ENCODE measurements around the gene FGFBP1.
"Not testable (repeated sequence)": the region's sequence is repeated elsewhere in the genome, so short reads cannot be mapped to it uniquely, and the experiment has no call there.

FGFBP1 gene

DNA sequence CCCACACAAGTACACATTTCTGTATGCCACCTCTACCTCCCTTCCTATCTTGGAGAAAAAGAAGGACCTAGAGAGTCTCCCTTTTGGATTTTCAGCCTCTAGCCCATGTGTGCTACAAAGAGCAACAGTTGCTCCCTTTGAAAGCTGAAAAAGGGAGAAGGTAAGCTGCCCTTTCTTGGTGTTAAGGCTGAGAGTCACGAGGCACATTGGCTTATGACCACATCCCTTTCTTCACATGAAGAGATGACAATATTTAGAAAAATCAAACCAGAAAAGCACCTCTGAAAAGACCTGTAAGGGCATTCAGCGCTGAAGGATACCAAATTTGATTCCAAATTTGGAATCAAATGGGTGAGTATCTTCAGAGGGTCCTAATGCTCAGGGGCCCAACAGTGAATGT, 6.4 kb upstream of the FGFBP1 start:
- no peak for FAIRE-seq

DNA sequence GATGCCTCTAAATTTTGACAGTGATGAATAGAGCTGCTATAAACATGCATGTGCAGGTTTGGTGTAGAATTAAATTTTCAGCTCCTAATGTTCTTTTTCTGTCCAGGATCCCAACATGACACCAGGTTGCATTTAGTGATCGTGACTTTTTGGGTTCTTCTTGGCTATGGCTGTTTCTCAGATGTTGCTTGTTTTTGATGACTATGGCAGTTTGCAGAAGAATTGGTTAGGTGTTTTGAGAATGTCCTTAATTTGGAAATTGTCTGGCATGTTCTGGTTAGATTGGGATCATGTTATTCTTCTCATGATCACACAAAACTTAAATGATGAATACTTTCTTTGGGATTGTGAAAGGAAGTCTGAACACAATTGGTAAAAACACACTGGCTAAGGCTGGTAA, 3.7 kb upstream of the FGFBP1 start:
- FAIRE-seq = no peak

DNA sequence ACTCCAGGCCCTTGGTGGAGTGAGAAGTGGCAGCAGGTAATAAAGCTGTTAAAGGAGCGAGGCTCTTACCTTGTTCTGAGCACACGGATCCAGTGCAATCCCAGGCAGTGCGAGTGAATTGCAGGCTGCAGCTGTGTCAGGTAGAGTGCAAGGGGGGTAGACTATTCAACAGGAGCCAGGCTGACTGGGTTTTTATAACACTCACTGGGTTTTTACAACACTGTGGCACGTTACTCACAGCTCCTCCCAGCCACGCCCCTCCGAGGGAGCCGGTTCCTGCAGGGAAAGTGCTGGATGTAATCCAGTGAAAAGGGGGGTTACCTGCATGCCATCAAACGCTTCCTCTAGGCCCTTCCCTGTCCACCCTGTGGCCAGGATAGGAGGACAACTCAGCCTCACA, 358 bp downstream of the FGFBP1 start:
- no peak for FAIRE-seq

DNA sequence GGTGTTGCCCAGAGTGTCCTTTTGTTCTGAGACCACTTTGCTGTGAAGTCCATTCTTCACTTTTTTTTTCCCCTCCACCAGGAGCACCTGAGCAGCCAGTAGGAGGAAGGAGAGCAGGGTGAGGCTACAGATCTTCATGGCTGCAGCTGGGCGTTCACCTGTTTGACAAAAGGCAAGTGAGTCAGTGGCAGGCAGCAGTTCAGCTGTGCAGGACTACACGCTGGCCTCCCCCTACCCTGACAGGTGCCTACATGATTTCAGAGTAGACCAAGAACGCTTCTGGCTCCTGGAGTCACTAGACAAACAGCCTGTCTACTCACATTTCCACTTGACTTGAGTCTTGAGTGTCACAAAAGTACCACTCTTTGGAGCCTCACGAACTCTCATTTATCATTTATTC, 2.0 kb downstream of the FGFBP1 start:
- FAIRE-seq = no peak

DNA sequence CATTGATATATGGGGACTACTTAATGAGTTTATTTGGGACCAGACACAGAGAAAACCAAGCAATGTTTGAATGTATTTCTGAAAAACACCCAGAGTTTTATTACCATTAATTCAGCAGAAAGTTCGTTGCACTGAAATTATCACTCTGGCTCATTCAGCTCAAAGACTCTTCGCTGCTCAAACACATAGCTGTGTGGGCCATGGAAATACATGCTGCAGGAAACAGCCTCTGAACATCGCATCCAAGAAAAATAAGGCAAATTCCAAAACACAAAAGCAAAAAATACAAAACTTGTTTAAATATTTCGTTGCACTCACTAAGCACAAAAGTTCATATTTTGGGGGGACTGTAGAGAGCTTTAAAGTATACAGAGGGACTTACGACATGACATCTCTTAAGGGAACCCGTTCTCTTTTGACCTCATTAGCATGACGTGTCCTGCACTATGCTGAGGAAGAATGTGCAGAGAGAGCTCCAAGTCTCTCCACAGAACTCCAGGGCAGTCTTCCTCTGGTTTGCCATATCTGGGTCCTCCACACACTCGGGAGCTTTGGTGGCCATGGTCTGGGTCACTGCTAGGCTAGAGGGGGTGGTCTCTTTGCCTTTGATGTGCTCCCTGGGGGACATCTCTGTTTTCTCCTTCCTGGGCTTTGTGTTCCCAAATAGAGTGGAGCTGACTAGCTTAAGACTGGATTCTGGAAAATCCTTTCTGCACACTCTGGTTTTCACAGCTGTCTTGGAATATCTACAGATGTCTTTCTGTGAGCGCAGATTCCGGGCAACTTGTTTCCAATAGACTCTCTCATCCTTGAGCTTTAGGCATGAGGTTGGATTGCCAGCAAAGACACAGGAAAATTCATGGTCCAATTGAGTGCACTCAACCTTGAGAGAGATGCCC, 2.8 kb downstream of the FGFBP1 start:
- FAIRE-seq = no peak

DNA sequence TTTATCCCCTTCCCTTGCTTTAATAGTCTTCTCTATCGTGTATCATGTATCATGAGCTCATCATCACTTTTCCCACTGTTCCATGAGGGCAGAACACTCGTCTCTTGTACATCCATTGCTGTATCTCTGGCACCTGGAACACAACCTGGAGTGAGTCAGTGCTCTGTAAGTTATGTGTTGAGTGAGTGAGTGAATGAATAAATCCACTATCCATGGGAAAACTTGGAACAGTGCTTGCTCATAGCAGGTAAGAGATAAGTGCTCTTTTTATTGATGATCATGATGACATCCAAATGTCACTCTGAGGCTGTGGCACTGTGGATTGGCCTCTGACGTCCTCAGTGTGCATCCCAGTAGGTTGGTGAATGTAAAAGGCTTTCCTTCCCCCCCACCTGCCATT, 4.3 kb downstream of the FGFBP1 start:
- FAIRE-seq = no peak

DNA sequence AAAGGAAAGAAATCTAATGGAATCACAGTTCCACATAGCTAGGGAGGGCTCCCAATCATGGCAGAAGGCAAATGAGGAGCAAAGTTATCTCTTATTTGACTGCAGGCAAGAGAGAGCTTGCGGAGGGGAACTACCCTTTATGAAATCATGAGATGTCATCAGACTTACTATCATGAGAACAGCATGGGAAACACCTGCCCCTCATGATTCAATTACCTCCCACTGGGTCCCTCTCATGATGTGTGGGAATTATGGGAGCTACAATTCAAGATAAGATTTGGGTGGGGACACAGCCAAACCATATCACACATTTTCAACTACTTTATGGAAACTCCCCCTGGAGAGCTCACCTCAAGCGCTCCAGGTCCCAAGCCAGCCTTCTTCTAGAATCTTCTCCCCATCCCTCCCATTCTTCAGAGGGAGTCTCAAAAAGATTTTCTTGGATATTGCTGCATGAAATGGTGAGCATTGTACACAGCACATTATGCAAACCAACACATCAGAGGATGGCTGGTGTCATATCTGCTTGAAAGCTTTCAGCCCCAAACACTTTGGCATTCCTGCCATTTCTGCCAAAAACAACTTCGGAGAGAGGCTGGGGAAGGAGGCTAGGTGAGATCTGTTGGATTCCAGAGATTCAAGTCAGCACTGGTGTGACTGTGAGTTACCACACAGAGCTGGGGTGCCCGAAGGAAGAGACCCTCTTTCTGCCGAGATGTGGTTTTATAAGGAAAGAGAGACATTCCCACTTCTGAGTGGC, 6.9 kb downstream of the FGFBP1 start:
- no peak for FAIRE-seq

DNA sequence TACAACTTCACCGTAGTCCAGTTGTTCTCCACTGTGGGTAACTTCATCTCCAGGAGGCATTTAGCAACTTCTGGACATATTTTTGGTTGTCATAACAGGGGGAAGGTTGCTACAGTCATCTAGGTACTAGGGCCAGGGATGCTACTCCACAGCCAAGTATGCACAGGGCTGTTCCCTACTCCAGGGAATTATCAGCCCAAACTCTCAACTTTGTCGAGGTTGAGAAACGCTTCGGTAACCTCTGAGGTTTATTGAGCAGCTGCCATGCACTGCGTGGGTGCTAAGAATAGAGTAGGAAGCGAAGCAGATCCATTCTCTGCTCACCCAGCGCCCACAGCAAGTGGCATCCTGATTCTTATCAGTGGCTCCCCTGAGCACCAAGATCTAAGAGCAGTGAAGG, 8.2 kb downstream of the FGFBP1 start:
- no peak for FAIRE-seq

DNA sequence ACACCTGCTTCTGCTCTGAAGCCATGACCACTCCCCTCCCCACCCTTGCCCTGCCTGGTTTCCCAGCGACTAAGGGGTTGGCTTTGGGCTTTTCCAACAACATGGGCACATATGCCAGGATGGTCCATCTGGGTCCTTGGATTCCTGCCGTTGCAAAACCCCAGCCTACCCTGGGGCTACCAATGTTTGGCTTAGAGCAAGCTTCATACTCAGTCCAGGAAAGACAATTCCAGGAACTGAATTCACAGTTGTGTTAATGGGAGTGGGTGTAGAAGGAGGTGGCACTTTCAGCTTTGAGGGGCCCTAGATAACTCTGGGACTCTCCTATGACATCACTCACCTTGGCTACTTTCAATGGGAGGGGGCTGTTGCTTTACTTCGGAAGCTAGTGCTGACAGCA, 9.0 kb downstream of the FGFBP1 start:
- no peak for FAIRE-seq

DNA sequence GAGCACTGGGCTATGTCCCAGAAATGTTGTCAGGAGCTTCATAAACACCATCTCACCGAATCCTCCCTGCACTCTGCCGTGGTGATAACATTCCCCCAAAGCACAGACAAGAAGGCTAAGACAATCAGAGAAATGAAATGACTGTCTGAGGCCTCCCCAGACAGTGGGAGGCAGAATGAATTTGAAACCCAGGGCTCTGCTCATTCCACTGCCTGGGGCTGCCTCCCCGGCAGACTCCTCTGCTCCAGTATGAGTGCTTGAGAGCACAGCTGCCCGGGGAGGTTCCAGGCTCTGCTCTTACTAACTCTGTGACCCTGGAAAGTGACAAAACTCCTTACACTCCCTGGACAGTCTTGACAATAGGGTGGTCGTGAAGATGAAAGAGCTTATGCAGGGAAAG, 9.7 kb downstream of the FGFBP1 start:
- FAIRE-seq = no peak

DNA sequence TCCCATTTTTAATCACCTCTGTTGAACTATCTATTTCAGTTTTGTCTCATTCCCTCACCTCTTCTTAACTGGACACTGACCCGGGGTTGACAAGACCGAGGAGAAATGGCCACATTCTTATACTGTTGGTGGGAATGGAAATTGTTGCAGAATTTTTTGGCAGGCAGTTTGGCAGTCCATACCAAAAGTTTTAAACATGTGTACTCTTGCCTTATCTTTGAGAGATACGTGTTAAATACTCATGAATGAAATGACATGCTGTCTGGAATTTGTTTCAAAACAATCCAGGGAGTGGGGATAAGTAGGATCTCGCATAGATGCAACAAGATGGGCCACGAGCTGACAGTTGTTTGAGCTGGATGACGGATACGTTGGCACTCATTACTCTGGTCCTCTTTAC, 12.1 kb downstream of the FGFBP1 start:
- FAIRE-seq = no peak

DNA sequence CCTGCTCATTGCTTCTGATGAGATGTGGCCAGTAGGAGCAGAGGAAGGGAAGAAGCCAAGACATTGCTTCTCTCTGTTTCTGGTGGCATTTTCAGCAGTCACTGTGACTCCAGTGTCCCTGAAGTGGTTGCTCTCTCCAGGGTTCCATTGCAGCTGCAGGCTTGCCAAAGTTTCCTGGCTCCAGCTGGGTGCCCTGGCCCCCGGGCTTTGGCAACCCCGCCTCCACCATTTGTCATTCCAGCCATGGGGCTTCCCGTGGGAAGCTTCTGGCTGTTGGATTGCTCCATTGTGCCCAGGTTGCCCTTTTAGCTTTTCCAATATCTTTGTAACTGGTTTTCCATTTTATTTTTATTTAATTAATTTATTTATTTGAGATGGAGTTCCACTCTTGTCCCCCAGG, 12.7 kb downstream of the FGFBP1 start:
- no peak for FAIRE-seq

DNA sequence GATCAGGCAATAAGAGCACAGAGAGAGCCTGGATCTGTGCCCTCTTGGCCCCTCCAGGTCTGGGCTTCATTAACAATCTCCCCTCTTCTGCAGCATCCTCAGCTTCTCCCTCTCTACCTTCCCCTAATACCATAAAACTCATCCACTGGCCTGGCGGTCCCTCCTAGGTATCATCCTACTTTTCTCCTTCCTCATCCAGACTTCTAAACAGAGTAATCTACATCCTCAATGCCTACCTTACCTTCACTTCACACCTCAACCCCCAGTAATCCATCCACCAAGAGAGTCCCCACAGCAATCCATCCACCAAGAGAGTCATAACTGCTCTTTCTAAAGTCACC, 17.0 kb downstream of the FGFBP1 start:
- no peak for FAIRE-seq

DNA sequence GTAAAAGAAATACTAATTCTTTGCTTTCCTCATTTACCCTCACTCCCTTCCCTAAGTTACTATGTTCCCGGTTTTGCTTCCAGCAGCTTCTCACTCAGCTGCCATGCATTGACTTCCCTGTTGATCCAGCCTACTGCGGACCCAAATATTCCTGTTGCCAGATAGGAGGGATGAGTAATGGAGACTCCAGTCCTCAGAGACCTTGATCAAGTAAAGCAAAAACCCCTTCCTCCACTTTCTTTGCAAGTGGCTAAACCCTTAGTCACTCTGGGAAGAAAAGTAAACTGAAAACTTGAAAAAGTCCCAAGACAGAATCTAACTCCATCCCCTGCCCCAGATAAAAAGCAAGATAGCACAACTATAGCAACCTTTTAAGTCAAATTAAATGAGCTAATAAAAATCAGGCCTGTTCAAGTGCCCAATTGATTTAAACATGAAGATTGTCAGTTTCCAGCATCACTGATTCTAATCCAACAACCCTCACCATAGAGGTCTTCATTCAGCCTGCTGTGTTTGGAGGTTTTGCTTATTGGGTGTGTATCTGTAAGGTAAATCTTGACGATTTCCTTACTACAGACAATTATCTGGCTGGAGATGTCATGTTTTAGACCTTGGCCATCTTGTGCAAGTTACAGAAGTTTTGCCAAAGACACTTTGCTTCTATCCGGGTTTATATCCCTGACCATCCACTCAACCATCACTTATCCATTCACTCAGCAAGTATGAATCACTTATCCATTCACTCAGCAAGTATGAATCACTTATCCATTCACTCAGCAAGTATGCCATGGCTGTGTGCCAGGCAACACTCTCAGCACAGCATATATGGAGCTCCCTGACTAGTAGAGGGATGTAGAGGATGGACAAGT, 17.6 kb downstream of the FGFBP1 start:
- FAIRE-seq = no peak

DNA sequence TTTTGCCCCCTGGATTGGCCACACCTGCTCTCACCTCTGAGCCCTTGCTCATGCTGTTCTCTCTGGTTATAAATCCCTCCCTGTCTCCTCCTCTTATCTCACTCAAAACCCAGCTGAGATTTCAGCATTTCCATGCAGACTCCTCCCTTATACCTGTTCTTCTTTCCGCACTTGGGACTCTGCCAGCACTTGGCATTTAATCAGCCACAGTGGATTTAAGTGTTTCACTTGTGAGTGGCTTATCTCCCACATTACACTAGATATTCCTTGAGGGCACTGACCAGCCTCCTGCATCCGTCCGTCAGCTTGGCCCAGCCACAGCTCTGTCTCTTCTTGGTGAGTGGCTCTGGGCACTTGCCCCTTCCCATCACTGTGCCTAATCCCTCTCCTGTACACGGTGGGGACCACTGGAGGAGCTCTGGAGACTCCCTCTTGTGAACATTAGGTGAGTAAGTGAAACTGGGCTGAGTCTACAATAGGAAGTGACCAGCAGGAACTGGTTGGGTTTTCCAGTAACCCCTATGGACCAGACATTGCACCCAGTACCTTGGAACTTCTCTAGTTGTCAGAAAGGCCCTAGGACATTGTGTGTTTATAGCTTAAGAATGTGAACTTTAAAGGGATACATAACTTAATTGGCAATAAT, 19.9 kb downstream of the FGFBP1 start:
- FAIRE-seq = no peak

DNA sequence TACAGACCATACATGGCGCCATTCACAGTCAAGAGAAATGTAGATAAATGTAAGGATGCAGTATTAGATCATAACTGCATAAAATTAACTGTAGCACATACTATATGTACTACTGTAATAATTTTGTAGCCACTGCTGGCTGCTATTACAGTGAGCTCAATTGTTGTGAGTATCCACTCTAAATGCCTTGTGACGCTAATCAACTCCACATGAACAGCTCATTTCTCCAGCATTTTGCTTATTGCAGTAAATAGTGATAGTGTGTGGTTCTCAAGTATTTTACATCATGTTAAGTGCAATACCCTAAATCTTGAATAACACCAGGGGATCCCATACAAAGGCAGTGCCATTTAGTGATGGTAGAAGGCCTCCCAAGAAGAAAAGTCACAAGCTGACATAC, 21.2 kb downstream of the FGFBP1 start:
- FAIRE-seq = no peak

DNA sequence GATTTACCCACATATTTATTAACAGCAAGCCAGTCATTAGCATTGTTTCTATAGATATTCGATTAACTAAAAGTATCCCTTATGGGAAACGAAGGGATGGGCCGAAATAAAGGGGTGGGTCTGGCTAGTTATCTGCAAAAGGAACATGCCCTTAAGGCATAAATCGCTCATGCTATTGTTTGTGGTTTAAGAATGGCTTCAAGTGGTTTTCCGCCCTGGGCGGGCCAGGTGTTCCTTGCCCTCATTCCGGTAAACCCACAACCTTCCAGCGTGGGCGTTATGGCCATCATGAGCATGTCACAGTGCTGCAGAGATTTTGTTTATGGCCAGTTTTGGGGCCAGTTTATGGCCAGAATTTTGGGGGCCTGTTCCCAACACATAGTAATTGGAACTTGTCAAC, 22.2 kb downstream of the FGFBP1 start:
- not testable (repeated sequence) for FAIRE-seq

DNA sequence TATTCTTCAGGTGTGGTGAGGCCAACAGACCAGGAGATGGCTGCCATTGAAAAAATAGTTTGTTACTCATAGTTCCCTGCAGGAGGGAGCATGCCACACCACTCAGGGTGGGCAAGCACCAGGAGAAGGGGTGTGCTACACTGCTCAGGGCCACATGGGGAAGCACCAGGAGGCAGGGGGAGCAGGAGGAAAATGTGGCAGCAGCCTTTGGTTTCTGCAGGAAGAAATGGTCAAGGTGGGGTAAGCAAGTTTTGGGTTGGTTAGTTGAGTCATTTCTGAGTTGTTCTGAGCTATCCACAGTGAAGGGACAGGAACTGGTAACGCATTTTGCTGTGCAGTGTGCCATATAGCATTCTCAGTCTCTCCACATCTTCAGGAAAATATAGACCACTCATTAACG, 23.8 kb downstream of the FGFBP1 start:
- no peak for FAIRE-seq

DNA sequence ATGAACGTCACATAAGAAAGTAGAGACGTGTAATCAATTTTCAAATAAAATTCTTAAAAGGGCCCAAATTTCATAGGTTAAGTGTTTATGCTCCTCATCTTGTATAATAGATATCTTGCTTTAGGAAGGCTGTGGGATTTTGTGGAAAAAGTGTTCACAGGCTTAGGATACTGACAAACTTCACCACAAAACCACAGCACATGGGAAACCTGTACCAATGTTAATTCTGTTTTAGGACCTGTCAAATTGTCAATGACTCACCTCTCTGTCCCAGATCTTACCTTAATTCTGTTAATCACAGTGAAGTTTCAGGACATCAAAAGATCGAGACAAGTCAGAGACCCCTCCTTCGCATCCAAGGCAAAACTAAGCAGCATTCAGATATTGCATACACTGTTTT, 24.2 kb downstream of the FGFBP1 start:
- FAIRE-seq = no peak

DNA sequence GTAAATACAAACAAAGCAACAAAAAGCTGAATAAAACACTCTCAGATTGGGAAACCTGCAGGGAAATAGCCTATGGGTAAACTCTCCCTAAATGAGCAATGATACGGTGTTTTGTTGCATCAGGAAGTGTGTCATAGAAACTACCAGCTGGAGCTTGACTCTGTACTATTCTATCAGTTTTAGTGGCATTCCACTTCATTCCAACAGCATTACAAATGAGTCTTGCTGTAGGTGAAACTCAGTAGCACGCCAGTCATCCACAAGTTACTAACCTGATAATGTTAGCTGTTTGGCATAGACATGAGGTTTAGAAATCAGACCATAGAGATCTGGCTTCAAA, 24.9 kb downstream of the FGFBP1 start:
- no peak for FAIRE-seq

DNA sequence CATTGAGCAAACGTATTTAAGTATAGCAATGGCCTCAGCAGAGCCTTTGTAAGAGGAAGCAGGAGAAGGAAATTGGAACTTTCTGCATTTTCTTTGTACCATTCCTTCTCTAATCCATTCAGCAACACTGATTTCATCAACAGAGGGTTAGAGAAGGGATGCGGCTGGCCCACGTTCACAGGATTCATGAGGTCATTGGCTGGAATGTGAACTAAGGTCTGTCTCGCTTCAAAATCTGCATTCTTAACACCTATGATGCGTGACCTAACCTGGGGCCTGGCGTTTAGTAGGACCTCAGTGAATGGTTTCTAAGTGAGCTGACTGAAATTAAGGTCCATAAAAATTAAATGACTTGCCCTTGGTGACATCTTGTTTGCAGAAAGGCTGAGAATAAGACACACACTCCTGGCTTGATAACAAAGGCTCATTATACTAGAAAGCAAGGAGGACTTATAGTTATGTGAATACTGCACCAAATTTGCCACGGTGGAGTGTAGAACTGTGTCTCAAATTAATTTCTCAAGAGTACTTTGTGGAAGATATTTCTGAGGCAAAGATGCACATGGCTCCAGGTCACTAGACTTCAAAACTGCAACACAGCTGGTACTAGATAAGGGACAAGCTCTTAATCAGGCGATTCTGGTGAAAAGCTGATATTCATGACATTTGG, 25.4 kb downstream of the FGFBP1 start:
- FAIRE-seq = no peak

DNA sequence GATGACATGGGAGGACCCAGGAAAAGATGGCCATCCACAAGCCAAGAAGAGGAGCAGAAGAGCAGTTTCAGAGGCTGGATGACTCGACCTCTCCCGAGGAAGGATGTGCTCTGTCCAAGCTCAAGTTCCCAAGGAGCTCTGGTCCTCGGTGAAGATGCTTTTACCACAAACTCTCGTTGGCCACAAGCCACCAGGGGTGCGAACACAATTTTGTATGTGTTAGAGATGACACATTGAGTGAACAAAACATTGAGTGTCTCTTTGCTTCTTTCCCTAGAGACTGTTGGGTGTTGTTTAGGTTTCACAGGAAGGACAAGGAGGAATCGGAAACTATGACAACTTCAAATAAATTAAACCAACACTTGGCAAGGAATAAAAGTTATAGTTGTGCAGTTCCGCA, 26.3 kb downstream of the FGFBP1 start:
- no peak for FAIRE-seq
